Islet precursor cell (in vitro differentiated cells): ENCODE results near the gene EHD1.

Source experiments
- DNase-seq: peaks from one replicate; pipeline ENCODE4 v3.0.0-alpha.2; 2018

The EHD1 gene

DNA sequence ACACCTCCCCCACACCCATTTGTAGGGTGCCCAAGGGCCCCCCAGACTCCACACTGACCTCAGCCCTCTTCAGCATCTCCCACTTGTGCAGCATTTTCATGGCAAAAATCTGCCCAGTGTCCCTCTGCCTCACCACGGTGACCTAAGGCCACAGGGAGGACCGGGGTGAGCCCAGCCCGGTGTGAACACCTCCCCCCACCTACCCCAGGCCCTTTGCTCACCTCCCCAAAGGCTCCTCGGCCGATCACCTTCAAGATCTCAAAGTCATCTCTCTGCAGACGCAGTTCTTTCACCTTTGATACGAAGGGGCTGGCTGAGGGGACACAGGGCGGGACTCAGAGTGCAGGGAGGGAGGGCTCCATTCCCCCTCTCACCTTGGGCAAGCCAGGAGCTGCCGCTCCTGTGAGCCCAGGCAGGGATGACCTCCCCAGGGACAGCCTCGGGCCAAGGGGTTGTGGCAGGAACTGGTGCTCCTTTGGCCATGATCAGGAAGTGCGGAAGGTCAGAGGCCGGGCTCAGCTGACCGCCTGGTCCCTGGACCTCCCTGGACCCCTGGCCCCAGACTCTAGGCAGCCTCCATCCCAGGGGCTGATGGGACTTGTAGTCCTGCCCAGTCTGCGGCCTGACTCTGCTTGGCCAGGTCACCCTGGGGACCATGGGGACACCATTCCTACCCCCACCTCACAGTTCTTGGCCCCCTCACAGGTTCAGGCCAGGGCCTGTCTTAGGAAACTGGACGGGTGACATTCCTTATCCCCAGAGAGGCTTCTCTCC is 36.6 kb downstream of the EHD1 start:
- DNase-seq, result peak; percentile 91

GRCh38 chr11:64839887-64840782 is 38.3 kb downstream of the EHD1 start:
- no peak for DNase-seq

- no peak for DNase-seq
Observed at GRCh38 chr11:64839335-64839734, 39.1 kb downstream of the EHD1 start.

GRCh38 chr11:64838600-64839334 is 39.7 kb downstream of the EHD1 start:
- DNase-seq, result no peak

- DNase-seq, result no peak
Observed at GRCh38 chr11:64837887-64838351, 40.5 kb downstream of the EHD1 start.

DNA sequence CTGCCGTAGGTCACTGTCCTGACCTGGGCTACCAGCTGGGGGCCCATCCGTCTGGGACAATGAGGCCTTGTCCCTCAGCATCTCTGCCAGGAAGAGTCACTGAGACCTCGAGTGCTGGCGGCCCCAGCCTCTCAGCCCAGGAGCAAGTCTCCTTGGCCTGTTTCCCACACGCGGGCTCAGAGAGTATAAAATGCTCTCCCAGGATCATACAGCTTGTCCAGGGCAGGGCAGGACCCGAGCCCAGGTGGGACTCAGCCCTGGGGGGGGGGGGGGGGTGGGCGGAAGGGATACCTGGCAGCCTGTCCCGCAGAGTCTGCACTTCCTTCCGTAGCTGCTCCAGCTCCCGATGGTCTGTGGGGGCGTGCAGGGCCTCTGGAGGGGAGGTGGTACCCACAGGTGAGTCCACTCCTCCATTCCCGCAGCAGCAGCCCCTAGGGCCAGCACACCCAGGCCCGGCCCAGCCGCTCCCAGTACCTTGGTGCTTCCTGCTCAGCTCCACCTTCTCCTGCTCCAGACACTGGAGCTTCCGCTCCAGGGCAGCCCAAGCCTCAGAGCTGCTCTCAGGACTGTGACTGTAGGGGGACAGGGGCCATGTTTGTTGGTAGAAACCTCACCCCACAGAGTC is 41.9 kb downstream of the EHD1 start:
- no peak for DNase-seq

DNA sequence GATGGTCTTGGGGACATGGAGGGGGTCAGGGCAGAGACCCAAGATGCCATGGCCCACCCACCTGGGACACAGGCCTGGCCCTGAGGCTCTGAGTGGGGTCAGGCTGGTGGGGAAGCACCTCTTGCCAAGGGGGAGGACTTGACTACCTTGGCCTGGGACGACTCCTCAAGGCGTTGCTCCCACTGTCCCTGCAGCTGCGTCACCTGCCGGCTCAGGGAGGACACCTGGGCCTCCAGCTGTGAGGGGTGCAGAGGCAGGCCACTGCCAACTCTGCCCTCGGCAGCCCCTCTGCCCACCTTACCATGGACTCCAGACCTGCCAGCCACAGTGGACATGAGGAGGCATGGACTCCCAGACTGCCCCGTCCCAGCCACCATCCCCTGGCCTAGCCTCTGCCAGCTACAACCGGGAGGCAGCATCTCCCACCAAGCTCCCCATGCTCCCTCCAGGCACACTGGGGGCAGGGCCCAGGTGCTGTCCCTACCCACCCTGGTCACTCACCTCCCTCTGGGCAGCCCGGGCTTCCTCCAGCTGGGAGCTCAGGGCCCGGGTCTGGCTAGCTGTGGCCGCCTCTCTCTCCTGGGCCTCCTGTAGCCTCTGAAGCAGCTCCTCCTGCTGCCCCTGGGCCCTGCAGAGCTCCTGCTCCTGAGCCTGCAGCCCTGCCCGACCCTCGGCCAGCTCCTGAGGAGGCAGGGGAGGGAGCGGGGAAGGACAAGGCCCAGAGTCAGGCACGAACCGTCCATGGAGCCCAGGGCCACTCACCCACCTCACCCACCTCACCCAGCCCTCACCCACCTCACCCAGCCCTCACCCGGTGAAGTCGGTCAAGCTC is 42.6 kb downstream of the EHD1 start:
- no peak for DNase-seq

DNA sequence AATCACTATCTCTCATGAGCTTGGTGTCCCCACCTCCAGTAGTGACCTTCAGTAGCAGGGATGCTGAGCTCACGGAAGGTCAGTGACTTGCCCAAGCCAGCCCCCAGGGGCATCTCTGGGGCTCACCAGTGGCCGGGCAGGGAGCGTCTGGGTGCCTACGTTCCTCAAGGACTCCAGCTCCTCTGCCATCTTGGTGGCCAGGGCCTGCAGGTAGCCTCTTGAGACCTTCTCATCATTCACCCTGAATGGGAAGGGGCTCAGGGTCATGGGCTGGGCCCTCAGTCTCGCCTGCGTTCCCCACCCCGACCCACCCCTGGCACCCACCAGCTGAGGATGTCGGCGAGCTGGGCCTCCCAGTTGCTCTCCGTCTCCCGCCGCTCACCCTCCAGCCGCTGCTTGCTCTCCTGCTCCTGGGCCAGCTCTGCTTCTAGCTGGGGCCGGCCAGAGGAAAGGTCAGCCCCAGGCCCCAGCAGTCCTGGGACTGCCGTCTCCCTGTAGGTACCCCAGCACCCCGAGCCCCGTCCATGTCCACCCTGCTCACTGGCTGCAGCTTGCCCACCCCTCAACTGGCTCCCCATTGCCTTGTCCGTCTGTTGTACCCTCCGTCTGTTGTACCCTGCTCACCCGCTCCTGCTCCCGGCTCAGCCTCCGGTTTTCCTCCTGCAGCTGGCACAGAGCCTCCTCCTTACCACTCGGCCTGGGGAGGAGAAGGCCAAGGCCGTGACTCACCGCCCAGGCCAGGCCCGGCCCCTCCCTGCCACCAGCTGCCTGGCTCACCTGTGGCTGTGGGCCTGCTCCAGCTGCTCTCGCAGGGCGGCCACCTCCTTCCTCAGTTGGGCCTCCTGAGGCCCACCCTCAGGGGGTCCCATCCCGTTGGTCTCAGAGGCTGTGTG is 43.5 kb downstream of the EHD1 start:
- no peak for DNase-seq

DNA sequence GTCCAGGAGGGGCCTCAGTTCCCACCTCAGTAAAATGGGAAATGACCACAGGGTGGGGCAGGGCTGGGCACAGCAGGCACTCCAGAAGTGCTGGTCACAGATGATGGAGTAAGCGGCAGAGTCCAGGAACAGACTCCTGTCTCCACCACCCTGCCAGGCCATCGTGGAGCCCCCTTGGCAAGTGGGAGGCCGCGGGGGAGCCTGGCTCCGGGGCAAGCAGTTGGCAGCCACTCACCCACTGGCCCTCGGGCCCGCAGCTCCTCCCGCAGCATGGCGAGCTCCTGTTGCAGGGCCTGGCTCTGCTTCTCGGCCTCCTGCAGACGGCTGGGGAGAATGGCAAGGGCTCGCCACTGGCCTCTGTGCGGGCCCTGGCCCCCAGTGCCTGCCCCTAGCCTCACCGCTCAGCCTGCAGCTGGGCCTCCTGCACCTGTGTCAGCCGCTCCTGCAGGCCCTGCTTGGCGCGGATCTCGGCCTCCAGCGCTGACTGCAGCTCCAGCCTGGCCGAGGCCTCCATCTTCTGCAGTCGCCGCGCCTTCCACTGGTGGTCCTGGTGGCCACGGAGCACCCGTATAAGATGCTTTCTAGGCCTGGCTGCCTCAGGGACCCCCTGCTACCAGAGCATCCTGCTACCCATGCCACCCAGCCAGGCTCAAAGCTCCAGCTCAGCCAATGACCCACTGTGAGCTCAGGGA is 44.2 kb downstream of the EHD1 start:
- DNase-seq, result no peak

DNA sequence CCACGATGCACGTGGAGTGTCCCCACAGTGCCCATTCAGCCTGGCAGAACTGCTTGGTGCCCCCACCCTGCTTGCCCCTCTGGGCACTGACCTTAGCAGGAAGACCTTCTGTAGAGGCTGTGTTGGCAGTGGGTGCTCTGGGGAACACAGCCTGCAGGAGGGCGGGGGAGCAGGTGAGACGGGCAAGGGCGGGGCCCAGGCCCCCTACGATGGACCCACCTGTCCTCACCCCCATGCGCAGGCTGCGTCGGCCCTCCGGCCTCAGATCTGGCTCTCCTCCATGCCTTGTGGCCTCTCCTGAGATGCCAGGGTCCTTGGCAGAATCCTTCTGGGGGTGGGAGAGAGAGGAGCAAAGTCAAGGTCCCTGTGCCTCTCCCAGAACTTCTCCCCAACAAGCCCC is 44.9 kb downstream of the EHD1 start:
- DNase-seq, result no peak

GRCh38 chr11:64833198-64833502 is 45.3 kb downstream of the EHD1 start:
- no peak for DNase-seq

- no peak for DNase-seq
Observed at GRCh38 chr11:64832467-64833197, 45.8 kb downstream of the EHD1 start.

- DNase-seq, result no peak
Observed at GRCh38 chr11:64831411-64831891, 47.0 kb downstream of the EHD1 start.

DNA sequence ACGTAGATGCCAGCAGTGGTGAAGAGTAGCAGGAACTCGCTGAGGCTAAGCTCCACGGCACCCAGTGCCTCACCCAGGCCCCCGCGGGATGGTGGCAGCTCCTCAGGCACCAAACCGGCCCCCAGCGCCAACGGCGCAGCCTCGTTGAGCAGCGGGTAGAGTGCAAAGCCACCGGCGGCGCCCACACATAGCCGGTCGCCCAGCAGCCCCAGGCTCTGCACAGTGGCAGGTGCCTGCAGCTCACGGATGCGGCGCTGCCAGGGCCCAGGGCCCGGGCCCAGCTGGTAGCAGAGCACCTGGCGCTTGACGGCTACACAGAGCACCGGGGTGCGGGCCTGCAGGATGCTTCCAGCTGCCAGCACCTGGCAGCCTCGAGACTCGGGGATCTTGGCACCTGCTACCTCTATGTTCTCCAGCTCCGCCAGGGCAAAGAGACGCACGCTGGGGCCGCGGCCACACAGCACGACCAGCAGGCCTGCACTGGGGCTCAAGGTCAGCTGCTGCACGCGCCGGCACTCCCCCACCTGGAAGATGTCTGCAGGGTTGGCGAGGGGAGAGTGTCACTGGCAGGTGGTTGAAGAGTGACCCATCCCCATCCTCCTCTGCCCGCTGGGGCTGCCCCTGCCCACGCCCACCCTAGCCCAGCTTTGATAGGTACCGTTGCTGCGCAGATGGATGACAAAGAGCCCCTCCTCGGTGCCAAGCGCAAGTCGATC is 48.7 kb downstream of the EHD1 start:
- no peak for DNase-seq

DNA sequence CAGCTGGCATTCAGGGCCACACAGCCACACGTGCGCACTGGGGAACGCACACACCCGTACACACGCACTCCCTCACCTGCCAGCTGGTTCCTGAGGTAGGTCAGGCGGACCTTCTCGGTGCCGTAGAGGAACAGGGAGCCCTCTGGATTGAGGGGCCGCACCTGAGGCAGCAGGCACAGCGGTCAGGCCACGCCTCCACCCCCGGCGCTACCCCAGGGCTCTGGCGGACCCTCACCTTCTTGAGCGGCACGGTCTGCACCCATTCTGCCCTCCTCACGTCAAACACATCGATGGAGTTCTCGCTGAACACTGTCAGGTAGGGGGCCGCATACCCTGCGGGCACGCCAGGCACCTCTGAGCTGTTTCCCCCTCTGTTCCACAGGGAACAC is 51.0 kb downstream of the EHD1 start:
- DNase-seq, result no peak

GRCh38 chr11:64826578-64827450 is 51.6 kb downstream of the EHD1 start:
- no peak for DNase-seq

DNA sequence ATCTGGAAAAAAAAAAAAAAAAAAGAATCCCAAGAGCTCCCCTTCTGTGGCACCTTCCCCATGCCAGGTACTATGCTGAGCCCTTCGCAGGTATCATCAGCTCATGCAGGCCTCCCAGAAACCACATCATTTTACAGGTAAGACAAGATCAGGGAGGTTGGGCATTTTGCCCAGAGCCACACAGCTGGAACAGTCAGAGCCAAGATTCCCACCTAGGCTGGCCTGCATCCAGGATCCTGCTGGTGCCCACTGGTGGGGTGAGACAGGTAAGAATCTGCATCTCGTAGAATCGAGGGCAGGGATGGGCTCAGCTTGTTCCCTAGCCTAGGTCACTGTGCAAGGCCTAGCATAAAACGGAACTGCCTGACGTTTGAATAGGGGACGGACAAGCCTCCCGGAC is 52.4 kb downstream of the EHD1 start:
- no peak for DNase-seq
